Measurements from ENCODE around the gene PRKD1.
"Not testable (repeated sequence)": the region's sequence is repeated elsewhere in the genome, so short reads cannot be mapped to it uniquely, and the experiment has no call there.

PRKD1 gene

GRCh38 chr14:29846339-29847055 lies 81.2 kb downstream of the PRKD1 start:
- no peak for DNase-seq
- in situ Hi-C loops (cut with MboI; ENCODE audit: low pct_unique_long_range_greater_than_20kb, low sequenced_read_pairs), result no loop called here

GRCh38 chr14:29843981-29844380 lies 83.7 kb downstream of the PRKD1 start:
- in situ Hi-C loops (cut with MboI; ENCODE audit: low pct_unique_long_range_greater_than_20kb, low sequenced_read_pairs), result no loop called here
- DNase-seq, result no peak

GRCh38 chr14:29842228-29842627 lies 85.4 kb downstream of the PRKD1 start:
- in situ Hi-C loops (cut with MboI; ENCODE audit: low pct_unique_long_range_greater_than_20kb, low sequenced_read_pairs), result no loop called here
- DNase-seq, result no peak

- DNase-seq; in situ Hi-C loops (cut with MboI; ENCODE audit: low pct_unique_long_range_greater_than_20kb, low sequenced_read_pairs): not testable (repeated sequence)
Measured at GRCh38 chr14:29840369-29840892, 87.2 kb downstream of the PRKD1 start.

- in situ Hi-C loops (cut with MboI; ENCODE audit: low pct_unique_long_range_greater_than_20kb, low sequenced_read_pairs); DNase-seq: not testable (repeated sequence)
Measured at GRCh38 chr14:29839691-29840090, 88.0 kb downstream of the PRKD1 start.

- no peak for DNase-seq
- in situ Hi-C loops (cut with MboI; ENCODE audit: low pct_unique_long_range_greater_than_20kb, low sequenced_read_pairs), result no loop called here
Measured at GRCh38 chr14:29838752-29839151, 88.9 kb downstream of the PRKD1 start.

- in situ Hi-C loops (cut with MboI; ENCODE audit: low pct_unique_long_range_greater_than_20kb, low sequenced_read_pairs), result no loop called here
- DNase-seq, result no peak
Measured at GRCh38 chr14:29836395-29836794, 91.3 kb downstream of the PRKD1 start.

- in situ Hi-C loops (cut with MboI; ENCODE audit: low pct_unique_long_range_greater_than_20kb, low sequenced_read_pairs), result no loop called here
- no peak for DNase-seq
Measured at GRCh38 chr14:29832042-29832441, 95.6 kb downstream of the PRKD1 start.

- in situ Hi-C loops (cut with MboI; ENCODE audit: low pct_unique_long_range_greater_than_20kb, low sequenced_read_pairs), result no loop called here
Measured at GRCh38 chr14:29829851-29830250, 97.8 kb downstream of the PRKD1 start.

GRCh38 chr14:29823816-29824215 lies 103.8 kb downstream of the PRKD1 start:
- no peak for DNase-seq
- in situ Hi-C loops (cut with MboI; ENCODE audit: low pct_unique_long_range_greater_than_20kb, low sequenced_read_pairs), result no loop called here

More at GRCh38 chr14:29829851-29830250, 97.8 kb downstream of the PRKD1 start:
- DNase-seq, result no peak

- no peak for DNase-seq
Measured at GRCh38 chr14:29822430-29822709, 105.3 kb downstream of the PRKD1 start.

GRCh38 chr14:29821661-29822429 lies 105.8 kb downstream of the PRKD1 start:
- in situ Hi-C loops (cut with MboI; ENCODE audit: low pct_unique_long_range_greater_than_20kb, low sequenced_read_pairs), result no loop called here
- DNase-seq, result no peak

More at GRCh38 chr14:29822430-29822709, 105.3 kb downstream of the PRKD1 start:
- in situ Hi-C loops (cut with MboI; ENCODE audit: low pct_unique_long_range_greater_than_20kb, low sequenced_read_pairs), result no loop called here

GRCh38 chr14:29821242-29821641 lies 106.4 kb downstream of the PRKD1 start:
- no peak for DNase-seq
- in situ Hi-C loops (cut with MboI; ENCODE audit: low pct_unique_long_range_greater_than_20kb, low sequenced_read_pairs), result no loop called here

GRCh38 chr14:29820785-29821184 lies 106.9 kb downstream of the PRKD1 start:
- no peak for DNase-seq
- in situ Hi-C loops (cut with MboI; ENCODE audit: low pct_unique_long_range_greater_than_20kb, low sequenced_read_pairs), result no loop called here

GRCh38 chr14:29817767-29818405 lies 109.8 kb downstream of the PRKD1 start:
- no peak for DNase-seq
- in situ Hi-C loops (cut with MboI; ENCODE audit: low pct_unique_long_range_greater_than_20kb, low sequenced_read_pairs), result no loop called here

GRCh38 chr14:29815016-29815674 lies 112.5 kb downstream of the PRKD1 start:
- in situ Hi-C loops (cut with MboI; ENCODE audit: low pct_unique_long_range_greater_than_20kb, low sequenced_read_pairs), result no loop called here
- DNase-seq, result no peak

- no peak for DNase-seq
- in situ Hi-C loops (cut with MboI; ENCODE audit: low pct_unique_long_range_greater_than_20kb, low sequenced_read_pairs), result no loop called here
Measured at GRCh38 chr14:29814156-29815015, 113.3 kb downstream of the PRKD1 start.

- no peak for DNase-seq
- in situ Hi-C loops (cut with MboI; ENCODE audit: low pct_unique_long_range_greater_than_20kb, low sequenced_read_pairs), result no loop called here
Measured at GRCh38 chr14:29810682-29811081, 117.0 kb downstream of the PRKD1 start.

GRCh38 chr14:29810064-29810463 lies 117.6 kb downstream of the PRKD1 start:
- no peak for DNase-seq
- in situ Hi-C loops (cut with MboI; ENCODE audit: low pct_unique_long_range_greater_than_20kb, low sequenced_read_pairs), result no loop called here

Data from KBM-7 (cell line).